Panc1 (cell line): ENCODE data around the gene HES6. TPM values are rescaled to one million over a fixed set of nuclear protein-coding genes. Genes with fewer than 3 reads are reported as not detected.

Source experiments
- ATAC-seq: fragments of 200-7000 bp; cut with Tn5 transposase; 2 replicates; pipeline ENCODE4 v1.9.1; 2020; ENCODE audit warnings: mild to moderate bottlenecking, moderate library complexity
- BruUV-seq: library from RNA; stranded (reverse); fragments of 400-500 nt; replicated peaks from 2 replicates; lab custom pipeline; 2021; lab: Mats Ljungman, UMichigan
- CTCF ChIA-PET: fragments of 300-600 bp; sonication (Branson Sonifier 250); formaldehyde crosslinking; loops from one replicate; lab custom pipeline; 2022; ENCODE audit warnings: antibody characterized with exemption; lab: Charles Lee
- POLR2A ChIA-PET: fragments of 300-600 bp; sonication (Branson Sonifier 250); formaldehyde crosslinking; loops from one replicate; lab custom pipeline; 2022; ENCODE audit warnings: antibody characterized with exemption; lab: Charles Lee
- DNase-seq: peaks from one replicate; pipeline ENCODE4 v3.0.0-alpha.2; 2010; ENCODE audit warnings: low read depth, low spot score
- H3K27ac ChIP-seq: 2 replicates; pipeline ENCODE4 v1.5.1; 2011; ENCODE audit warnings: mild to moderate bottlenecking, low read length, inconsistent platforms
- H3K27me3 ChIP-seq: fragments of 200-500 bp; sonication (Bioruptor generic); 2 replicates; pipeline ENCODE4 v1.6.0; 2014; ENCODE audit warnings: low read length, inconsistent platforms; ENCODE audit not compliant: control insufficient read depth, insufficient read depth
- H3K36me3 ChIP-seq: fragments of 200-500 bp; sonication (Bioruptor generic); 2 replicates; pipeline ENCODE4 v1.5.1; 2014; ENCODE audit warnings: inconsistent platforms, mild to moderate bottlenecking, low read length, moderate library complexity; ENCODE audit not compliant: control insufficient read depth, insufficient read depth
- H3K4me1 ChIP-seq: 2 replicates; pipeline ENCODE4 v1.5.1; 2011; ENCODE audit warnings: inconsistent platforms, mild to moderate bottlenecking, low read length, moderate library complexity; ENCODE audit not compliant: control insufficient read depth, insufficient read depth
- H3K4me3 ChIP-seq, 2 experiments: 2 replicates each; pipeline ENCODE4 v1.5.1; 2011 to 2012; ENCODE audit warnings: low read depth in 2 of 2, low read length in 2 of 2, mild to moderate bottlenecking in 2 of 2, inconsistent platforms in 1 of 2, moderate library complexity in 1 of 2
- H3K9me3 ChIP-seq: fragments of 200-500 bp; sonication (Bioruptor generic); 2 replicates; pipeline ENCODE4 v1.5.1; 2014; ENCODE audit warnings: low read depth, mild to moderate bottlenecking, inconsistent platforms, low read length, moderate library complexity; ENCODE audit not compliant: control insufficient read depth, insufficient read depth
- POLR2AphosphoS5 ChIP-seq: IDR thresholded peaks from 2 replicates; pipeline ENCODE4 v1.6.1; 2012; ENCODE audit warnings: mild to moderate bottlenecking, low read depth, low read length, moderate library complexity
- SIN3A ChIP-seq: IDR thresholded peaks from 2 replicates; pipeline ENCODE4 v1.6.1; 2012; ENCODE audit warnings: low read depth, mild to moderate bottlenecking, low read length, moderate library complexity, borderline replicate concordance; ENCODE audit not compliant: insufficient read depth
- TCF7L2 ChIP-seq: IDR thresholded peaks from 2 replicates; pipeline ENCODE4 v1.6.1; 2011; ENCODE audit warnings: mild to moderate bottlenecking, low read depth, low read length, inconsistent platforms
- in situ Hi-C: cut with HindIII; loops from 2 replicates; pipeline ENCODE4 v1.10.0; 2016; ENCODE audit warnings: low sequenced_read_pairs, low pct_unique_long_range_greater_than_20kb
- intact Hi-C: fragments of 100-400 bp; cut with micrococcal nuclease; formaldehyde crosslinking; loops from one replicate; pipeline ENCODE4 v1.10.0; 2022; ENCODE audit not compliant: unreplicated experiment
- total RNA-seq: library from RNA; stranded (reverse); gene quantifications from one replicate; pipeline ENCODE4 v1.2.1, GENCODE V29; 2021; ENCODE audit not compliant: unreplicated experiment
- TF ChIP-seq, protein P1 (sequence below): fragments of 450-650 bp; IDR thresholded peaks from 2 replicates; pipeline ENCODE4 v1.5.1; 2017; ENCODE audit warnings: mild to moderate bottlenecking
- TF ChIP-seq, protein P2 (sequence below), 2 experiments: IDR thresholded peaks; 2 replicates each; pipeline ENCODE4 v1.6.1; 2011 to 2012; ENCODE audit warnings: low read depth in 2 of 2, control low read depth in 1 of 2, low read length in 1 of 2, mild to moderate bottlenecking in 1 of 2, moderate library complexity in 1 of 2; ENCODE audit not compliant: insufficient read depth in 1 of 2

Gene HES6
- total RNA-seq, 1 experiment from 2014 or later, result 42.0 TPM

DNA sequence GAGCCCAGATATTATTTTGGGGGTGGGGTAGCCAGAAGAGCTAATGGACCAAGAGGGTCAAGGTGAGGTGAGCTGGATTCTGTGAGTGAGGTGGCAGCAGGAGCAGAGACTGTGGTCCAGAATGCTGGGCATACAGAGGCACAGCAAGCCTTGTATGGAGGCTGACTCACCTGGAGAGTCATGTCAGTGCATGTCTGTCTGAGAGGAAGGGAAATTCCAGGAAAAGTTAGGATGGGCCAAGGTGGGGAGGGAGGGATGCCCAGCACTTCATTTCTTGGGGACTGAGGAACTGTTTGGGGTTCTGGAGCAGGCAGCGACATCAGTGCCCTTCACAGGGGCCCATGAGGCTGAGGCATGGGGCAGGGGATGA is 27.5 kb upstream of the HES6 start:
- ChIA-PET CTCF (no interaction called here), POLR2A (no interaction called here)
- ATAC-seq (no peak), DNase-seq (no peak)
- Histone ChIP-seq H3K4me1 (0 out of 2 replicates have a peak, but pooled peaks cover 3% of the 10 kb centered on the region), H3K4me3 (no peak overlapping the region), H3K27me3 (no peaks in the 10 kb centered on the region), H3K27ac (no peak overlapping the region), H3K36me3 (no peaks in the 10 kb centered on the region), H3K9me3 (no peaks in the 10 kb centered on the region)
- in situ Hi-C loops (no loop called here), intact Hi-C loops (no loop called here)
- no peak for TF ChIP-seq SIN3A
- TF ChIP-seq POLR2AphosphoS5, result no peak
- TF ChIP-seq, protein P1, sequence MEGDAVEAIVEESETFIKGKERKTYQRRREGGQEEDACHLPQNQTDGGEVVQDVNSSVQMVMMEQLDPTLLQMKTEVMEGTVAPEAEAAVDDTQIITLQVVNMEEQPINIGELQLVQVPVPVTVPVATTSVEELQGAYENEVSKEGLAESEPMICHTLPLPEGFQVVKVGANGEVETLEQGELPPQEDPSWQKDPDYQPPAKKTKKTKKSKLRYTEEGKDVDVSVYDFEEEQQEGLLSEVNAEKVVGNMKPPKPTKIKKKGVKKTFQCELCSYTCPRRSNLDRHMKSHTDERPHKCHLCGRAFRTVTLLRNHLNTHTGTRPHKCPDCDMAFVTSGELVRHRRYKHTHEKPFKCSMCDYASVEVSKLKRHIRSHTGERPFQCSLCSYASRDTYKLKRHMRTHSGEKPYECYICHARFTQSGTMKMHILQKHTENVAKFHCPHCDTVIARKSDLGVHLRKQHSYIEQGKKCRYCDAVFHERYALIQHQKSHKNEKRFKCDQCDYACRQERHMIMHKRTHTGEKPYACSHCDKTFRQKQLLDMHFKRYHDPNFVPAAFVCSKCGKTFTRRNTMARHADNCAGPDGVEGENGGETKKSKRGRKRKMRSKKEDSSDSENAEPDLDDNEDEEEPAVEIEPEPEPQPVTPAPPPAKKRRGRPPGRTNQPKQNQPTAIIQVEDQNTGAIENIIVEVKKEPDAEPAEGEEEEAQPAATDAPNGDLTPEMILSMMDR, result no peak
- TF ChIP-seq TCF7L2, result no peak
- TF ChIP-seq, protein P2, sequence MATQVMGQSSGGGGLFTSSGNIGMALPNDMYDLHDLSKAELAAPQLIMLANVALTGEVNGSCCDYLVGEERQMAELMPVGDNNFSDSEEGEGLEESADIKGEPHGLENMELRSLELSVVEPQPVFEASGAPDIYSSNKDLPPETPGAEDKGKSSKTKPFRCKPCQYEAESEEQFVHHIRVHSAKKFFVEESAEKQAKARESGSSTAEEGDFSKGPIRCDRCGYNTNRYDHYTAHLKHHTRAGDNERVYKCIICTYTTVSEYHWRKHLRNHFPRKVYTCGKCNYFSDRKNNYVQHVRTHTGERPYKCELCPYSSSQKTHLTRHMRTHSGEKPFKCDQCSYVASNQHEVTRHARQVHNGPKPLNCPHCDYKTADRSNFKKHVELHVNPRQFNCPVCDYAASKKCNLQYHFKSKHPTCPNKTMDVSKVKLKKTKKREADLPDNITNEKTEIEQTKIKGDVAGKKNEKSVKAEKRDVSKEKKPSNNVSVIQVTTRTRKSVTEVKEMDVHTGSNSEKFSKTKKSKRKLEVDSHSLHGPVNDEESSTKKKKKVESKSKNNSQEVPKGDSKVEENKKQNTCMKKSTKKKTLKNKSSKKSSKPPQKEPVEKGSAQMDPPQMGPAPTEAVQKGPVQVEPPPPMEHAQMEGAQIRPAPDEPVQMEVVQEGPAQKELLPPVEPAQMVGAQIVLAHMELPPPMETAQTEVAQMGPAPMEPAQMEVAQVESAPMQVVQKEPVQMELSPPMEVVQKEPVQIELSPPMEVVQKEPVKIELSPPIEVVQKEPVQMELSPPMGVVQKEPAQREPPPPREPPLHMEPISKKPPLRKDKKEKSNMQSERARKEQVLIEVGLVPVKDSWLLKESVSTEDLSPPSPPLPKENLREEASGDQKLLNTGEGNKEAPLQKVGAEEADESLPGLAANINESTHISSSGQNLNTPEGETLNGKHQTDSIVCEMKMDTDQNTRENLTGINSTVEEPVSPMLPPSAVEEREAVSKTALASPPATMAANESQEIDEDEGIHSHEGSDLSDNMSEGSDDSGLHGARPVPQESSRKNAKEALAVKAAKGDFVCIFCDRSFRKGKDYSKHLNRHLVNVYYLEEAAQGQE (IDR thresholded peaks at IDR 0.05; ENCODE audit: insufficient read depth in 1 of 2, low read depth in 2 of 2, low read length in 1 of 2), result no peak
- BruUV-seq, result no TSS peak

DNA sequence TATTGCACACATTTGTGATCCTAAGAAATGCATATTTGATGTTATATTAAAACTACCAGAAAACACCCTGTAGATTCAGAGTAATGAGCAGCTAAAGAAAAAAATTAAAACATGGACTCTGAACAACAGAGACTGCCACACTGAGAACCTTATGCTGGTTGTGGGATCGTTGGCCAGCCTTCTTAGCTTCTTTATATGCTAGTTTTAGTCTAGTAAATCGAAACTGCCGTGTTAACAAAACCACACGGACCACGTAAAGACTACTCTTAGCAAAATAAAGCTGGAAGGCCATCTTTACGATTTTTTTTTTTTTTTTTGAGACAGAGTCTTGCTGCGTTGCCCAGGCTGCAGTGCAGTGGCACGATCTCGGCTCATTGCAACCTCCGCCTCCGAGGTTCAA is 25.8 kb upstream of the HES6 start:
- Histone ChIP-seq H3K27me3 (no peaks in the 10 kb centered on the region), H3K4me3 (no peak overlapping the region), H3K9me3 (no peaks in the 10 kb centered on the region), H3K36me3 (no peaks in the 10 kb centered on the region), H3K27ac (no peak overlapping the region), H3K4me1 (0 out of 2 replicates have a peak, but pooled peaks cover 3% of the 10 kb centered on the region)
- no TSS peak for BruUV-seq
- no peak for DNase-seq
- no peak for TF ChIP-seq SIN3A
- no peak for TF ChIP-seq POLR2AphosphoS5
- no peak for TF ChIP-seq TCF7L2
- TF ChIP-seq, protein P2 (IDR thresholded peaks at IDR 0.05; ENCODE audit: insufficient read depth in 1 of 2, low read depth in 2 of 2, low read length in 1 of 2), result no peak
- TF ChIP-seq, protein P1, result no peak
- ChIA-PET POLR2A (no interaction called here), CTCF (no interaction called here)
- ATAC-seq, result no peak
- intact Hi-C loops, result no loop called here
- in situ Hi-C loops, result no loop called here
